Lung (tissue), 12 donors: ENCODE measurements around the gene COLEC11. TPM values are rescaled to one million over a fixed set of nuclear protein-coding genes. Genes with fewer than 3 reads are reported as not detected.

Experiments
- ATAC-seq: fragments of 200-7000 bp; cut with Tn5 transposase; one replicate; pipeline ENCODE4 v1.9.1; 2020; ENCODE audit warnings: moderate number of reproducible peaks; ENCODE audit not compliant: insufficient read depth, low FRiP score
- DNase-seq, 3 donors: peaks; one replicate each; pipeline ENCODE4 v3.0.0-alpha.2; 2013 to 2017
- H3K27ac ChIP-seq, 2 donors: one replicate each; pipeline ENCODE4 v1.5.1; 2013; ENCODE audit warnings: mild to moderate bottlenecking in 2 of 2, moderate library complexity in 2 of 2, control low read depth in 1 of 2, inconsistent platforms in 1 of 2, low read depth in 1 of 2, low read length in 1 of 2
- H3K27me3 ChIP-seq, 3 donors: one replicate each; pipeline ENCODE4 v1.5.1; 2013; ENCODE audit warnings: low read length in 2 of 3; ENCODE audit not compliant: control insufficient read depth in 3 of 3, insufficient read depth in 3 of 3
- H3K36me3 ChIP-seq, 4 donors: one replicate each; pipeline ENCODE4 v1.5.1; 2013; ENCODE audit warnings: low read length in 4 of 4, mild to moderate bottlenecking in 1 of 4, moderate library complexity in 1 of 4; ENCODE audit not compliant: control insufficient read depth in 4 of 4, insufficient read depth in 4 of 4
- H3K4me1 ChIP-seq, 5 donors: one replicate each; pipeline ENCODE4 v1.5.1; 2013; ENCODE audit warnings: low read length in 5 of 5, mild to moderate bottlenecking in 2 of 5, moderate library complexity in 1 of 5; ENCODE audit not compliant: control insufficient read depth in 5 of 5, insufficient read depth in 5 of 5
- H3K4me3 ChIP-seq: one replicate; pipeline ENCODE4 v1.5.1; 2013; ENCODE audit warnings: mild to moderate bottlenecking, control low read depth, moderate library complexity
- H3K9ac ChIP-seq, 2 donors: one replicate each; pipeline ENCODE4 v1.5.1; 2013; ENCODE audit warnings: low read length in 2 of 2, control low read depth in 1 of 2; ENCODE audit not compliant: insufficient read depth in 1 of 2
- H3K9me3 ChIP-seq, 4 donors: one replicate each; pipeline ENCODE4 v1.5.1; 2013; ENCODE audit warnings: low read length in 3 of 4, mild to moderate bottlenecking in 1 of 4, moderate library complexity in 1 of 4; ENCODE audit not compliant: control insufficient read depth in 4 of 4, insufficient read depth in 3 of 4
- WGBS, 2 donors: extraction: QIAGEN DNeasy Blood & Tissue Kit; methylation state at CpG; one replicate each; pipeline ENCODE4 v1.1.7; 2013; 5-methylcytosine and 5-hydroxymethylcytosine counted together
- polyA plus RNA-seq, 2 donors: library from polyadenylated mRNA; stranded (reverse); fragments of 200-250 nt; gene quantifications; one replicate each; pipeline ENCODE4 v1.2.1, GENCODE V29; 2013
- total RNA-seq, 2 donors: library from RNA; depleted of rRNA in 1 of 2; stranded (reverse); fragments of >200 nt in 1 of 2; gene quantifications; one replicate each; pipeline ENCODE4 v1.2.1, GENCODE V29; 2014 to 2021
- TF ChIP-seq, protein P1 (sequence below): IDR thresholded peaks from 2 replicates; pipeline ENCODE4 v1.5.1; 2012; ENCODE audit warnings: mild to moderate bottlenecking; ENCODE audit errors: control extremely low read depth, extremely low read depth
- donor health status: control.
- donor health status: control.
- donor health status: Bipolar disorder and iron deficiency.
- donor health status: healthy.
- donor health status: DM: yes; HTN: yes; CAD: no.

Gene COLEC11
- total and polyA plus RNA-seq, 4 donors: 0.71 to 3.7 (median 1.9) TPM

GRCh38 chr2:3585261-3586109, 9.4 kb upstream of the COLEC11 start:
- Histone ChIP-seq H3K4me1 (peaks cover 0 to 37% (median 12%) of the 10 kb centered on the region in 5 donors), H3K27me3 (no peaks in the 10 kb centered on the region), H3K36me3 (peaks cover 9 to 18% (median 14%) of the 10 kb centered on the region in 4 donors), H3K27ac (peak overlapping the region; percentile 35 to 78), H3K4me3 (no peak overlapping the region), H3K9ac (no peak overlapping the region), H3K9me3 (no peaks in the 10 kb centered on the region)
- 50 to 67% methylated on average over 29 of the region's 29 CpGs for WGBS, 2 donors
- ATAC-seq (peak; percentile 48), DNase-seq (peak; percentile 92 to 97 (median 97))
- TF ChIP-seq, protein P1, sequence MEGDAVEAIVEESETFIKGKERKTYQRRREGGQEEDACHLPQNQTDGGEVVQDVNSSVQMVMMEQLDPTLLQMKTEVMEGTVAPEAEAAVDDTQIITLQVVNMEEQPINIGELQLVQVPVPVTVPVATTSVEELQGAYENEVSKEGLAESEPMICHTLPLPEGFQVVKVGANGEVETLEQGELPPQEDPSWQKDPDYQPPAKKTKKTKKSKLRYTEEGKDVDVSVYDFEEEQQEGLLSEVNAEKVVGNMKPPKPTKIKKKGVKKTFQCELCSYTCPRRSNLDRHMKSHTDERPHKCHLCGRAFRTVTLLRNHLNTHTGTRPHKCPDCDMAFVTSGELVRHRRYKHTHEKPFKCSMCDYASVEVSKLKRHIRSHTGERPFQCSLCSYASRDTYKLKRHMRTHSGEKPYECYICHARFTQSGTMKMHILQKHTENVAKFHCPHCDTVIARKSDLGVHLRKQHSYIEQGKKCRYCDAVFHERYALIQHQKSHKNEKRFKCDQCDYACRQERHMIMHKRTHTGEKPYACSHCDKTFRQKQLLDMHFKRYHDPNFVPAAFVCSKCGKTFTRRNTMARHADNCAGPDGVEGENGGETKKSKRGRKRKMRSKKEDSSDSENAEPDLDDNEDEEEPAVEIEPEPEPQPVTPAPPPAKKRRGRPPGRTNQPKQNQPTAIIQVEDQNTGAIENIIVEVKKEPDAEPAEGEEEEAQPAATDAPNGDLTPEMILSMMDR: no peak

DNA sequence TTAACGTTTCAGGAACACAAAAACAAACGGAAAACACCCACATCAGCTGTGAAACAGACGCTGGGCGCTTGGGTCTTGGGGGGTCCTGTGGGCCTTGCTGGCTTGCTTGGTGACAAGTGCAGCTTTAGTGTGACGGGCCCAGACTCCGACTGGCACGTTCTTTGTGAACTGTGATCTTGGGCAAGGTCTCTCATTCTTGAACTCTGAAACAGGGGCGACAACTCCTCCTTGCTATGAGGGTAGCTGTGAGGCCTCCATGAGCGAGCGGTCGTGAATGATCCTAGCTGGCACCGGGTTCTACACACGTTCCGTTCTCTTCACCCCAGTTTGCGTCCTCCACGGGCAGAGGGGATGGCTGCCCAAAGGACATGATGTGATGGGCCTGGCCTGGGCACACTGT, 8.7 kb upstream of the COLEC11 start:
- ATAC-seq: no peak

DNA sequence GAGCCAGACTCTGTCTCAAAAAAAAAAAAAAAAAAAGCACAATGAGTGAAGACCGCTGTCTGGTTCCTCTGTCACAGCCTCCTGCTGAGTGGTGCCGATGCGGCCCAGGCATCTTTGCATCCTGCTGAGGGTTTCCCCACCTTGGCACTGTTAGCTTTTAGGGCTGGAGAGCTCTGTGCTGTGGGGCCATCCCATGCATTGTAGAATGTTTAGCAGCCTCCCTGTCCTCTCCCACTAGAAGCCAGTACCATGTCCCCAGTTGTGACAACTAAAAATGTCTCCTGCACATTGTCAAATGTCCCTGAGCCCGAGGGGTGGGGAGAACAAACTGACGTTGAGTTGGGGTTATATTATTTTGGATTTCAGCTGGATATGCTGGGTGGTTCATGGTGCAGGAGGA, 7.9 kb upstream of the COLEC11 start:
- Histone ChIP-seq H3K9me3 (no peaks in the 10 kb centered on the region), H3K27me3 (no peaks in the 10 kb centered on the region), H3K4me3 (no peak overlapping the region), H3K36me3 (peaks cover under 1 to 7% (median 2%) of the 10 kb centered on the region in 4 donors), H3K4me1 (peaks cover 0 to 37% (median 12%) of the 10 kb centered on the region in 5 donors), H3K27ac (peak overlapping the region in 1 of 2 donors; percentile 11), H3K9ac (peak overlapping the region in 1 of 2 donors; percentile 32)
- ATAC-seq: no peak
- no peak for DNase-seq
- 86 to 91% methylated on average over 5 of the region's 5 CpGs for WGBS, 2 donors
- TF ChIP-seq, protein P1: no peak

More for the DNA sequence above, 8.7 kb upstream of the COLEC11 start:
- Histone ChIP-seq H3K4me1 (peaks cover 0 to 37% (median 12%) of the 10 kb centered on the region in 5 donors), H3K27ac (peak overlapping the region in 1 of 2 donors; percentile 68), H3K36me3 (peaks cover 8 to 15% (median 10%) of the 10 kb centered on the region in 4 donors), H3K27me3 (no peaks in the 10 kb centered on the region), H3K9me3 (no peaks in the 10 kb centered on the region), H3K9ac (peak overlapping the region in 1 of 2 donors; percentile 47), H3K4me3 (no peak overlapping the region)
- 85 to 88% methylated on average over 16 of the region's 16 CpGs for WGBS, 2 donors
- TF ChIP-seq, protein P1: no peak
- no peak for DNase-seq
